Bronchial epithelial cell (primary cell): ENCODE measurements around the gene SULT4A1. TPM values are rescaled to one million over a fixed set of nuclear protein-coding genes. Genes with fewer than 3 reads are reported as not detected.

ENCODE experiments used
- DNase-seq: peaks from one replicate; pipeline ENCODE4 v3.0.0-alpha.2; 2010; ENCODE audit warnings: low read depth
- FAIRE-seq: peaks from 2 replicates; lab custom pipeline; 2011; peaks lifted over from hg19 to GRCh38; lab: Jason Lieb, UNC
- H3K27me3 ChIP-seq: 2 replicates; pipeline ENCODE4 v1.5.1; 2011; ENCODE audit warnings: low read length; ENCODE audit not compliant: control insufficient read depth, insufficient read depth
- H3K36me3 ChIP-seq: 2 replicates; pipeline ENCODE4 v1.5.1; 2011; ENCODE audit warnings: low read length; ENCODE audit not compliant: control insufficient read depth, insufficient read depth
- H3K4me3 ChIP-seq: 2 replicates; pipeline ENCODE4 v1.5.1; 2011; ENCODE audit warnings: mild to moderate bottlenecking, low read depth, low read length, control low read depth
- CTCF ChIP-seq: IDR thresholded peaks from 2 replicates; pipeline ENCODE4 v1.5.1; 2011; ENCODE audit warnings: mild to moderate bottlenecking, moderate library complexity, low read length, control low read depth, inconsistent platforms; ENCODE audit not compliant: insufficient read depth, severe bottlenecking
- total RNA-seq: library from RNA; depleted of rRNA; stranded (reverse); fragments of >200 nt; gene quantifications from 2 replicates; pipeline ENCODE4 v1.2.1, GENCODE V29; 2014

The SULT4A1 gene
- total RNA-seq, 1 donor from 2014 or later, result under 0.01 TPM

- FAIRE-seq, result no peak
- DNase-seq, result peak; percentile 8
Measured at GRCh38 chr22:43848366-43849171, 13.7 kb downstream of the SULT4A1 start.

GRCh38 chr22:43847376-43848289 lies 14.7 kb downstream of the SULT4A1 start:
- no peak overlapping the region for H3K4me3 ChIP-seq
- DNase-seq (no peak), FAIRE-seq (no peak)
- no peak for TF ChIP-seq CTCF
- no peaks in the 10 kb centered on the region for H3K36me3 ChIP-seq
- H3K27me3 ChIP-seq, result peaks cover 8% of the 10 kb centered on the region

More at GRCh38 chr22:43848366-43849171, 13.7 kb downstream of the SULT4A1 start:
- TF ChIP-seq CTCF, result peak; percentile 62
- Histone ChIP-seq H3K36me3 (no peaks in the 10 kb centered on the region), H3K4me3 (no peak overlapping the region), H3K27me3 (peaks cover 8% of the 10 kb centered on the region)

GRCh38 chr22:43846966-43847365 lies 15.3 kb downstream of the SULT4A1 start:
- H3K4me3 ChIP-seq, result no peak overlapping the region
- no peak for TF ChIP-seq CTCF
- peaks cover 8% of the 10 kb centered on the region for H3K27me3 ChIP-seq
- no peak for DNase-seq
- H3K36me3 ChIP-seq, result no peaks in the 10 kb centered on the region
- FAIRE-seq, result no peak

- FAIRE-seq, result no peak
- Histone ChIP-seq H3K36me3 (no peaks in the 10 kb centered on the region), H3K4me3 (no peak overlapping the region), H3K27me3 (peaks cover 8% of the 10 kb centered on the region)
- DNase-seq, result no peak
- TF ChIP-seq CTCF, result no peak
Measured at GRCh38 chr22:43845981-43846380, 16.3 kb downstream of the SULT4A1 start.

- no peak overlapping the region for H3K4me3 ChIP-seq
- FAIRE-seq (no peak), DNase-seq (no peak)
- H3K27me3 ChIP-seq, result peaks cover 3% of the 10 kb centered on the region
- no peak for TF ChIP-seq CTCF
- H3K36me3 ChIP-seq, result no peaks in the 10 kb centered on the region
Measured at GRCh38 chr22:43844560-43845545, 17.5 kb downstream of the SULT4A1 start.
